ENCODE measurements around the gene FSTL5. TPM values are rescaled to one million over a fixed set of nuclear protein-coding genes. Genes with fewer than 3 reads are reported as not detected.

Gene FSTL5
- total RNA-seq, 2 experiments from 2014 or later = not detected

GRCh38 chr4:161517941-161518340, 645.9 kb downstream of the FSTL5 start:
- Mint-ChIP-seq H3K9me3 (peaks cover 2% of the 10 kb centered on the region), H3K4me1 (ENCODE audit: low read depth) (no peaks in the 10 kb centered on the region), H3K27ac (no peak overlapping the region), H3K4me3 (no peak overlapping the region), H3K36me3 (ENCODE audit: low read depth) (no peaks in the 10 kb centered on the region), H3K27me3 (no peaks in the 10 kb centered on the region)
- no peak for TF ChIP-seq CTCF (IDR thresholded peaks at IDR 0.05)
- ATAC-seq (no peak), DNase-seq (no peak)
- CTCF ChIA-PET = no interaction called here
- intact Hi-C loops (cut with micrococcal nuclease) = no loop called here
- POLR2A ChIA-PET = no interaction called here

GRCh38 chr4:161505141-161505540, 658.7 kb downstream of the FSTL5 start:
- no peak for TF ChIP-seq CTCF (IDR thresholded peaks at IDR 0.05)
- intact Hi-C loops (cut with micrococcal nuclease) = no loop called here
- Mint-ChIP-seq H3K27ac (no peak overlapping the region), H3K4me3 (no peak overlapping the region), H3K4me1 (ENCODE audit: low read depth) (no peaks in the 10 kb centered on the region), H3K9me3 (peaks cover 1% of the 10 kb centered on the region), H3K36me3 (ENCODE audit: low read depth) (no peaks in the 10 kb centered on the region), H3K27me3 (no peaks in the 10 kb centered on the region)
- DNase-seq = no peak
- POLR2A ChIA-PET = no interaction called here
- ATAC-seq = no peak
- CTCF ChIA-PET = no interaction called here

- no peak overlapping the region for H3K4me3 Mint-ChIP-seq
Measured at GRCh38 chr4:161498155-161498554, 665.6 kb downstream of the FSTL5 start.

GRCh38 chr4:161486461-161486860, 677.3 kb downstream of the FSTL5 start:
- no peak overlapping the region for H3K27ac Mint-ChIP-seq
- ATAC-seq = no peak
- no peak overlapping the region for H3K4me3 Mint-ChIP-seq
- H3K4me1 Mint-ChIP-seq (ENCODE audit: low read depth) = no peaks in the 10 kb centered on the region
- DNase-seq = no peak
- intact Hi-C loops (cut with micrococcal nuclease) = no loop called here
- CTCF ChIA-PET = no interaction called here
- no peaks in the 10 kb centered on the region for H3K27me3 Mint-ChIP-seq
- no peaks in the 10 kb centered on the region for H3K36me3 Mint-ChIP-seq (ENCODE audit: low read depth)
- H3K9me3 Mint-ChIP-seq = peaks cover 5% of the 10 kb centered on the region
- TF ChIP-seq CTCF (IDR thresholded peaks at IDR 0.05) = no peak
- POLR2A ChIA-PET = no interaction called here

More at GRCh38 chr4:161498155-161498554, 665.6 kb downstream of the FSTL5 start:
- DNase-seq = no peak
- POLR2A ChIA-PET = no interaction called here
- no peak for ATAC-seq
- no peaks in the 10 kb centered on the region for H3K27me3 Mint-ChIP-seq
- no peaks in the 10 kb centered on the region for H3K4me1 Mint-ChIP-seq (ENCODE audit: low read depth)
- no peaks in the 10 kb centered on the region for H3K36me3 Mint-ChIP-seq (ENCODE audit: low read depth)
- CTCF ChIA-PET = no interaction called here
- intact Hi-C loops (cut with micrococcal nuclease) = no loop called here
- no peak overlapping the region for H3K27ac Mint-ChIP-seq
- peaks cover 2% of the 10 kb centered on the region for H3K9me3 Mint-ChIP-seq
- no peak for TF ChIP-seq CTCF (IDR thresholded peaks at IDR 0.05)

GRCh38 chr4:161466316-161466715, 697.5 kb downstream of the FSTL5 start:
- ATAC-seq = no peak
- ChIA-PET POLR2A (no interaction called here), CTCF (no interaction called here)
- intact Hi-C loops (cut with micrococcal nuclease) = no loop called here
- peaks cover 3% of the 10 kb centered on the region for H3K9me3 Mint-ChIP-seq
- H3K27me3 Mint-ChIP-seq = no peaks in the 10 kb centered on the region
- no peaks in the 10 kb centered on the region for H3K4me1 Mint-ChIP-seq (ENCODE audit: low read depth)
- TF ChIP-seq CTCF (IDR thresholded peaks at IDR 0.05) = no peak
- H3K36me3 Mint-ChIP-seq (ENCODE audit: low read depth) = no peaks in the 10 kb centered on the region
- no peak for DNase-seq
- no peak overlapping the region for H3K27ac Mint-ChIP-seq
- no peak overlapping the region for H3K4me3 Mint-ChIP-seq

All from activated CD8-positive, alpha-beta T cell treated with anti-CD3 and anti-CD28 coated beads for 36 hours (primary cell).